ENCODE measurements around the gene ARID4A.

- TF ChIP-seq CTCF (IDR thresholded peaks at IDR 0.05) (no peak), POLR2A (IDR thresholded peaks at IDR 0.05) (no peak)
These were observed 100.1 kb downstream of the ARID4A start for GRCh38 chr14:58398495-58398894.

All from heart left ventricle (tissue), 13 donors.